ENCODE results near the gene PCSK5. TPM values are rescaled to one million over a fixed set of nuclear protein-coding genes. Genes with fewer than 3 reads are reported as not detected.

Gene PCSK5
- total and polyA plus RNA-seq, 3 experiments from 2014 or later = 1.6 to 1.9 (median 1.8) TPM

GRCh38 chr9:76404401-76404800, 513.9 kb downstream of the PCSK5 start:
- ChIA-PET CTCF (interaction anchor here (0.6 to 1.6 kb wide), 4 partner anchors 10 to 299 kb away, joined by 3 to 7 read pairs (median 5); partner anchors contain the start of gene RFK), POLR2A (no interaction called here)
- Mint-ChIP-seq H3K36me3 (no peaks in the 10 kb centered on the region), H3K27me3 (peaks cover 0 to 1% of the 10 kb centered on the region in 2 donors), H3K4me1 (peaks cover 7 to 14% (median 10%) of the 10 kb centered on the region in 3 donors), H3K4me3 (no peak overlapping the region), H3K27ac (no peak overlapping the region), H3K9me3 (no peaks in the 10 kb centered on the region)
- H3K4me1 ChIP-seq (ENCODE audit: insufficient read depth, low read length) = peaks cover 5% of the 10 kb centered on the region
- H3K27ac ChIP-seq (ENCODE audit: low read depth, low read length) = no peak overlapping the region
- no peaks in the 10 kb centered on the region for H3K27me3 ChIP-seq (ENCODE audit: insufficient read depth, low read length, poor library complexity, severe bottlenecking)
- no peak overlapping the region for H3K4me3 ChIP-seq (ENCODE audit: low read length)
- DNase-seq = no peak
- H3K36me3 ChIP-seq (ENCODE audit: insufficient read depth, low read length) = no peaks in the 10 kb centered on the region
- no peaks in the 10 kb centered on the region for H3K9me3 ChIP-seq (ENCODE audit: low read length)

- no peaks in the 10 kb centered on the region for H3K27me3 ChIP-seq (ENCODE audit: insufficient read depth, low read length, poor library complexity, severe bottlenecking)
- Mint-ChIP-seq H3K27me3 (peaks cover 0 to 1% of the 10 kb centered on the region in 2 donors), H3K4me1 (peaks cover 7 to 14% (median 10%) of the 10 kb centered on the region in 3 donors), H3K27ac (peak overlapping the region in 1 of 8 donors; percentile 69), H3K4me3 (no peak overlapping the region), H3K36me3 (no peaks in the 10 kb centered on the region), H3K9me3 (no peaks in the 10 kb centered on the region)
- no peak overlapping the region for H3K27ac ChIP-seq (ENCODE audit: low read depth, low read length)
- H3K4me3 ChIP-seq (ENCODE audit: low read length) = no peak overlapping the region
- no peaks in the 10 kb centered on the region for H3K9me3 ChIP-seq (ENCODE audit: low read length)
- DNase-seq = no peak
- POLR2A ChIA-PET = no interaction called here
- H3K4me1 ChIP-seq (ENCODE audit: insufficient read depth, low read length) = peaks cover 5% of the 10 kb centered on the region
- CTCF ChIA-PET = interaction anchor here (1.6 kb wide), 1 partner anchor 298 kb away, joined by 7 read pairs; no protein-coding TSS in a partner anchor
- H3K36me3 ChIP-seq (ENCODE audit: insufficient read depth, low read length) = no peaks in the 10 kb centered on the region
Measured at GRCh38 chr9:76405340-76405739, 514.9 kb downstream of the PCSK5 start.

DNA sequence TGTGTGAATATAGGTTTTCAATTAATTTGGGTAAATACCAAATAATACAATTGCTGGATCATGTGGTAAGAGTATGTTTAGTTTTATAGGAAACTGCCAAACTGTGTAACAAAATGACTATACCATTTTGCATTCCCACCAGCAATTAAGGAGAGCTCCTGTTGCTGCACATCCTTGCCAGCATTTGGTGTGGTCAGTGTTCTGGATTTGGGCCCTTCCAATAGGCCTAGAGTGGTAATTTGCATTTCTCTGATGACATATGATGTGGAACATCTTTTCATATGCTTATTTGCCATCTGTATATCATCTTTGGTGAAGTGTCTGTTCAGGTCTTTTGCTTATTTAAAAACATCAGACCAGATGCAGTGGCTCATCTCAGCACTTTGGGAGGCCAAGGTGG, 515.4 kb downstream of the PCSK5 start:
- Histone ChIP-seq H3K4me1 (ENCODE audit: insufficient read depth, low read length) (peaks cover 5% of the 10 kb centered on the region), H3K36me3 (ENCODE audit: insufficient read depth, low read length) (no peaks in the 10 kb centered on the region), H3K27ac (ENCODE audit: low read depth, low read length) (no peak overlapping the region), H3K4me3 (ENCODE audit: low read length) (no peak overlapping the region), H3K27me3 (ENCODE audit: insufficient read depth, low read length, poor library complexity, severe bottlenecking) (no peaks in the 10 kb centered on the region), H3K9me3 (ENCODE audit: low read length) (no peaks in the 10 kb centered on the region)
- no peak for DNase-seq
- H3K27me3 Mint-ChIP-seq = peaks cover 0 to 1% of the 10 kb centered on the region in 2 donors
- H3K27ac Mint-ChIP-seq = no peak overlapping the region
- POLR2A ChIA-PET = interaction anchor here (0.7 kb wide), 1 partner anchor 11 kb away, joined by 7 read pairs; no protein-coding TSS in a partner anchor
- CTCF ChIA-PET = no interaction called here
- no peak overlapping the region for H3K4me3 Mint-ChIP-seq
- no peaks in the 10 kb centered on the region for H3K9me3 Mint-ChIP-seq
- H3K36me3 Mint-ChIP-seq = no peaks in the 10 kb centered on the region
- peaks cover 7 to 14% (median 10%) of the 10 kb centered on the region in 3 donors for H3K4me1 Mint-ChIP-seq
